Tibial nerve (tissue), 4 donors: ENCODE data around the gene SNAPC2.

ENCODE experiments used
- CTCF ChIP-seq, 5 experiments: fragments of 200-600 bp in 3 of 5; fragments of 450-650 bp in 2 of 5; sonication (generic) in 3 of 5; IDR thresholded peaks; one replicate each; pipeline ENCODE4 v1.5.1; 2016 to 2019; ENCODE audit warnings: antibody characterized with exemption in 5 of 5, mild to moderate bottlenecking in 3 of 5, moderate library complexity in 2 of 5
- EP300 ChIP-seq, 2 donors: sonication (generic); formaldehyde crosslinking; IDR thresholded peaks; one replicate each; pipeline ENCODE4 v1.6.1; 2017; ENCODE audit warnings: antibody characterized with exemption in 2 of 2, mild to moderate bottlenecking in 1 of 2
- POLR2A ChIP-seq, 2 donors: fragments of 450-650 bp; IDR thresholded peaks; one replicate each; pipeline ENCODE4 v1.6.1; 2017; ENCODE audit warnings: antibody characterized with exemption in 2 of 2, mild to moderate bottlenecking in 2 of 2, moderate library complexity in 2 of 2

- TF ChIP-seq CTCF (IDR thresholded peaks at IDR 0.05) (no peak), POLR2A (IDR thresholded peaks at IDR 0.05) (no peak), EP300 (IDR thresholded peaks at IDR 0.05) (no peak)
These were observed 11.2 kb upstream of the SNAPC2 start for GRCh38 chr19:7908742-7909461.
